ENCODE data around the gene TRIM65.
"Not testable (repeated sequence)": the region's sequence is repeated elsewhere in the genome, so short reads cannot be mapped to it uniquely, and the experiment has no call there.

TRIM65 gene

GRCh38 chr17:75869282-75870141 lies 27.2 kb downstream of the TRIM65 start:
- no peak overlapping the region for H3K27ac ChIP-seq
- no peak for TF ChIP-seq ZFX (IDR thresholded peaks at IDR 0.05)
- TF ChIP-seq, protein P1, sequence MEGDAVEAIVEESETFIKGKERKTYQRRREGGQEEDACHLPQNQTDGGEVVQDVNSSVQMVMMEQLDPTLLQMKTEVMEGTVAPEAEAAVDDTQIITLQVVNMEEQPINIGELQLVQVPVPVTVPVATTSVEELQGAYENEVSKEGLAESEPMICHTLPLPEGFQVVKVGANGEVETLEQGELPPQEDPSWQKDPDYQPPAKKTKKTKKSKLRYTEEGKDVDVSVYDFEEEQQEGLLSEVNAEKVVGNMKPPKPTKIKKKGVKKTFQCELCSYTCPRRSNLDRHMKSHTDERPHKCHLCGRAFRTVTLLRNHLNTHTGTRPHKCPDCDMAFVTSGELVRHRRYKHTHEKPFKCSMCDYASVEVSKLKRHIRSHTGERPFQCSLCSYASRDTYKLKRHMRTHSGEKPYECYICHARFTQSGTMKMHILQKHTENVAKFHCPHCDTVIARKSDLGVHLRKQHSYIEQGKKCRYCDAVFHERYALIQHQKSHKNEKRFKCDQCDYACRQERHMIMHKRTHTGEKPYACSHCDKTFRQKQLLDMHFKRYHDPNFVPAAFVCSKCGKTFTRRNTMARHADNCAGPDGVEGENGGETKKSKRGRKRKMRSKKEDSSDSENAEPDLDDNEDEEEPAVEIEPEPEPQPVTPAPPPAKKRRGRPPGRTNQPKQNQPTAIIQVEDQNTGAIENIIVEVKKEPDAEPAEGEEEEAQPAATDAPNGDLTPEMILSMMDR (conservative IDR thresholded peaks at IDR 0.05), result no peak

GRCh38 chr17:75868730-75869281 lies 27.9 kb downstream of the TRIM65 start:
- not testable (repeated sequence) for H3K27ac ChIP-seq

GRCh38 chr17:75865404-75866188 lies 31.2 kb downstream of the TRIM65 start:
- H3K27ac ChIP-seq, result not testable (repeated sequence)

DNA sequence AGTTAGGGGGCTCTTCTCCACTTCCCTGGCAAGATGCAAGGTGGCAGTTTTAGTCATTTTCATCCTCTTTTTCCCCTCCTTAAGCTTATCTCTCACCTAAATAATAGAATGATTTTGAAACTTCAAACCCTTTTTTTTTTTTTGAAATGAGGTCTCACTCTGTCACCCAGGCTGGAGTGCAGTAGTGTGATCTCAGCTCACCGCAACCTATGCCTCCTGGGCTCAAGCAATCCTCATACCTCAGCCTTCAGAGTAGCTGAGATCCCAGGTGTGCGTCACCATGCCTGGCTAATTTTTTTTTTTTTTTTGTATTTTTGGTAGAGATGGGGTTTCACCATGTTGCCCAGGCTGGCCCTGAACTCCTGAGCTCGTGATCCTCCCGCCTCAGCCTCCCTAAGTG lies 31.9 kb downstream of the TRIM65 start:
- H3K27ac ChIP-seq, result not testable (repeated sequence)

- no peak overlapping the region for H3K27ac ChIP-seq
- TF ChIP-seq, protein P1 (conservative IDR thresholded peaks at IDR 0.05), result no peak
- no peak for TF ChIP-seq ZFX (IDR thresholded peaks at IDR 0.05)
Observed at GRCh38 chr17:75864448-75864871, 32.3 kb downstream of the TRIM65 start.

GRCh38 chr17:75861927-75862317 lies 34.8 kb downstream of the TRIM65 start:
- TF ChIP-seq ZFX (IDR thresholded peaks at IDR 0.05), result no peak
- TF ChIP-seq, protein P1 (conservative IDR thresholded peaks at IDR 0.05), result no peak
- no peak overlapping the region for H3K27ac ChIP-seq

DNA sequence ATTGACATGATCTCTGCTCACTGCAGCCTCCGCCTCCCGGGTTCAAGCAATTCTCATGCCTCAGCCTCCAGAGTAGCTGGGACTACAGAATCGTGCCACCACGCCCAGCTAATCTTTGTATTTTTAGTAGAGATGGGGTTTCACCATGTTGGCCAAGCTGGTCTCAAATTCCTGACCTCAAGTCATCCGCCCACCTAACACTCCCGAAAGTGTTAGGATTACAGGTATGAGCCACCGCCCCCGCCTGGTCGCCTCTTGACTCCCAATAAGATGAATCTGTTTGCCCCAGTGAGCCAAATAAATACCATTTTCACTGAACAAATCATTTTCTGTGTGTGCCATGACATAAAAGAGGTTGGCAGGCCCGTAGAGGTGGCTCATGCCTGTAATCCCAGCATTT lies 37.4 kb downstream of the TRIM65 start:
- not testable (repeated sequence) for H3K27ac ChIP-seq

DNA sequence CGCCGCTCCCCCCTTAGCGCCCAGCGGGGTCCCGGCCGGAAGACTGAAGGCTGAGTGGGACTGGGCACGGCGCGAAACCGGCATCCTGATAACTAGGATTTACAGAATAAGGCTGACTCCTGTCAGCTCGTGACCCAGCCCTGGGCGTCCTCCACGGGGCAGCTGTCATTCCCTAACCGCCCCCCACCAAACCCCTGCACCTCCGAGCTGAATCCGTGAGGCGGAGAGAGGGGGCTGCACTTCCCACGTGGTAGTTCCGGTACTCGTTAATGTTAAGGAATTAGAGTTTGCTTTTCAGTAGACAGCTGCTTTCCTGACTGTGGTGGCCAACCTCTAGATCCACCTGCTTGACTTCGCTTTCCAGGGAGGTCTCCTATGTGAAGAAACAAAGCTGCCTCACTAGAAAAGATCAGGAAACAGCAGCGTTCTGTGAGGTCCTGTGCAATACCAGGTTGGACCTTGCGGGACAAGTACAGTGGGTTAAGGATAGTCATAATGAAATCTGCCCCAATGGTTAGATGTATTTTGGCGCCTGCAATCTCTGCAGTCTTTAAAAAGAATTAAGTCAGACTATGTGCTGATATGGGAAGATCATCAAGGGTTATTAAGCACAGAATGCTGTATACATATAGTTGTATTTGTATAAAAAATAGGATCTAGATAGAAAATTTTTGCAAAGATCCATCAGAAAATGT lies 40.5 kb downstream of the TRIM65 start:
- peak overlapping the region; percentile 80 for H3K27ac ChIP-seq
- TF ChIP-seq ZFX (IDR thresholded peaks at IDR 0.05), result no peak
- TF ChIP-seq, protein P1 (conservative IDR thresholded peaks at IDR 0.05), result peak; percentile 31; the same call in 1 of the 2 replicates

DNA sequence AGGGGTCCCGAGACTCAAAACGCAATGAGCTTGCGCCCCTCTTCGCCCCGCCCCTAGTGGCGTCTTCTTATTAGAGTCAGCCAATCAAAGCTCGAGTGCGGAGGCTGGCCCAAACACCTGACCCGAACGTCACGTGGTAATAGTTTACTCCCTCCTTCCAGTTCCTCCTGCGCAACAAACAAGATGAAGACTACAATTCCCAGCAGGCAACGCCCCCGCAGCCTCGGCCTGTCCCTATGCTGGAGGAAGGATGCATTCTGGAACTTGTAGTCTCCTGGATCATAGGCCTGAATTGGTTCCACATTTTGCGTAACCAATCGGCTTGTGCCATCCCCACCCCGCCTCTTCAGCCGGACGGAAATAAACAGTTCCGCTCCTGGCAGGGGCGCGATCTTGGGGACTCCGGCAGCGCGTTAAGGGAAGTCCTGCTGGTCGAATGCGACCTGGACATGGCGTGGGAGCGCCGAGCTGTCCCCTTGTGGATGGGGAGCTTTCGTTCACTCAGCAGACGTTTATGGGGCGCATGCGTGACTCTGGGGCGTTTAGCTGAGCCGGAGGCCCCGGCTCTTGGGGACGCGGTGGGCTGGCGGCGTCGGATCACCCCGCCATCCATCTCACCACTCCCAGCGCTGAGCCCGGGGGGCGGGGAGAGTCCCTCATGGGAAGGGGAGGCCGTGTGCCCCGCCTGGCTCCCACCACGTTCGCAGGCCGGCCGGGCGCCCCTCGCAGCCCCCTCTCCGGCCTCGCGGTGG lies 41.3 kb downstream of the TRIM65 start, which contains the start of gene WBP2:
WBP2 (minus strand) TSS at position 26 of the 752 bp plus-strand sequence. CDS start 38 bp downstream, outside the sequence.
- TF ChIP-seq, protein P1 (conservative IDR thresholded peaks at IDR 0.05), result peak; percentile 58
- peak; percentile 32; the same call in 1 of the 2 replicates for TF ChIP-seq ZFX (IDR thresholded peaks at IDR 0.05)
- H3K27ac ChIP-seq, result peak within 1 kb of the TSS; percentile 80

Measured in C4-2B (cell line).